RCC 7860 (cell line): Measurements from ENCODE around the gene HOXA2.
A peak's percentile ranks its signal among the peaks of the same experiment; 100 is the strongest.

ENCODE experiments used
- DNase-seq: peaks from one replicate; pipeline ENCODE4 v3.0.0-alpha.2; 2015; ENCODE audit warnings: low spot score
- FAIRE-seq: peaks from 2 replicates; lab custom pipeline; 2012; peaks lifted over from hg19 to GRCh38; lab: Jason Lieb, UNC

The HOXA2 gene

DNA sequence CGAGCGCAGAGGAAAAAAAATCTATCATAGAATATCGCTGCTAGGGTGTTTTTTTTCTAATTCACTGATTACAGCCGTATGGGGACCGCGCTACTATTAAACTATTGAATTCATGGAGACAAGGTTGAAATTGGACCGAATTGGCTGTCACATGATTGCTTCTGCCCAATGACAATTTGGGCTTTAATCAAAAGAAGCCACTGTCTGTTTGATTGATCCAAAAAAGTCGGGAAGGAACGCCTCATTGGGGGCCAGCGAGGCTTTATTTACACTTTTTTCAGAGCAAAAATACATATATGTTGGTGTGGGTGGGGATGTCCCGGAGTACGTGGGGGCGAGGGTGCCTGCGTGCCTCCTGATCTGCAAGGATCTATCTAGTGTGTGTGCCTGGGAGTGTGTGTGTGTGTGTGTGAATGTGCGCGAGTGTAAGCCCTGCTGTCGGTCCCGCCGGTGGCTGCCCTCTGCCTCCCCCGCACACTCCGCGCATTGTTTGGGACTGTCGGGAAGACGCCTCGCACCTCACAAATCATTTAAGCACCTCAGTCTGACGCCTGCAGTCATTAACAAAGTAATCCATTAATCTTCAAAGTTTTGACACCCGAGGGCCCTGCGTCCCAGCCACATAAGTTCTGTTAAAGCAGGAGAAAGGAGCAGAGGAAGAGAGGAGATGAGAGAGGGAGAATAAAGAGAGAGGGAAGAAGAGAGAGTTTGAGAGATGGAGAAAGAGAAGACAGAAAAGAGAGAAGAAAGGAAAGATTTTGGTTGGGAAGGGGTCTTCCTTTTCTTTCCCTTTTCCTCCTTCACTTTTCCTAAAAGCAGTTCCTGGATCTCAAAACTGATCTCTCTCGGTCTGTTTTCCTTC, at the start of gene HOXA2:
Gene HOXA2 (minus strand): TSS at position 103 of the 862 bp plus-strand sequence. CDS start 183 bp downstream, outside the sequence.
- peak; percentile 69 for DNase-seq
- FAIRE-seq: peak; percentile 70

DNA sequence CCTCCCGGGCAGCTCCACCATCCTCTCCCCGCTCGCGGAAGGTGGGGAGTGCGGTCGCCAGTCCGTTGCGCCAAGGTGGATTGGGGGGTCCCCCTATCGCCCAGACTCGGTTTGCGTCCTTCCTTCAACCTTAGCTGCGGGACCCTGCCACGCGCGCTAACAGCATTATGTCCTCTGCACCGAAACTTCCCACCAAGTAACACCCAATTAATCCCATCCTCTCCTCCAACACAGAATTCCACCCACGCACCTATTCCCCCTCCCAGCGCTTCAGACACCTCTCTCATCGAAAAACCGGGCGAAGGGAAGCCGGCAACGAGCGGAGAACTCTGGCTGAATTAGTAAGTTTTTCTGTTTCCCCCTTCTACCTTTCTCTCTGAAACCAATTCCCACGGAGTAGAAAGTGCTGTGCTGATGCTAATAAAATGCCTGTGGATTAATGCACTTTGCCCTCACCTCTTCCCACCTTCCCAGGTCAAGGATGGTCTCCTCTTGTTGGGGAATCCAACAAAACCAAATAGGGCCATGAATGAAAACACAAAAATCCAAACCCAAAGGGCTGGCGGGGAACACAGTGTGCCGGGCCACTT, 49.0 kb upstream of the HOXA2 start:
- no peak for DNase-seq

DNA sequence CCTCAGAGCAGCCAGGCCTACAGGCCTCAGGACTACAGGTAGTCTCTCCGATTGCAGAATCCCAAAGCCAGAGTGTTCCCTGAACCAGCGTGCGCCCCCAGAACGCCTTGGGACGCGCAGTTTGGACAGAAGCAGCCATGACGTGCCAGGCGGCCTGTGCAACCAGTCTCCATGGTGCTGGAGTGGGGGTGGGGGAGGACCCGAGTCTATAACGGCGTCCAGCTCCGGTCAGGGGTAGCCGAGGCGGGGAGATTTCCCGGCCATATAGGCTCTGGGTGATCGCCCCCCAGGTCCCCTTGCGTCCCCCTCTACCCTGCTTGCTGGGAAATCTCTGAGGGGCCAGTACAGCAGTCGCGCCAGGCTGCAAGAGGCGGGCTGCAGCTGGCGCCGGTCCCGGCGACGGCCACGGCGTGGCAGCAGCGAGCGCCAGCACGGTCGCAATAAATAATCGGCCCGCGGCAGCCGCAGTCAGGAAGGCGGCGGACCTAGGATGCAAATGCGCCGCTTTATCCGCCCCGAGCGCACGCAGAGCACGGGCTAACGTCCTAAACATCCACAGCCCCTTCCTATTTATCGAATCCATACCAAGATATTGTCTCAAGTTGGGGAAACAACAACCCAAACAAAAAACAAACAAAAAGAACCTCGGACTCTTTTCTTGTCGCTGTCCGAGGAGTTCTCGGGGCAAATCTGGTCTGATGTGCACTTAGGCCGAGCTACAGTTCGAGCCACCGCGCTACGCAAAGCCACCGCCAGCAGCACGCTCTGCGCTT, 48.3 kb upstream of the HOXA2 start:
- FAIRE-seq: no peak

More for the DNA sequence above, 49.0 kb upstream of the HOXA2 start:
- no peak for FAIRE-seq

DNA sequence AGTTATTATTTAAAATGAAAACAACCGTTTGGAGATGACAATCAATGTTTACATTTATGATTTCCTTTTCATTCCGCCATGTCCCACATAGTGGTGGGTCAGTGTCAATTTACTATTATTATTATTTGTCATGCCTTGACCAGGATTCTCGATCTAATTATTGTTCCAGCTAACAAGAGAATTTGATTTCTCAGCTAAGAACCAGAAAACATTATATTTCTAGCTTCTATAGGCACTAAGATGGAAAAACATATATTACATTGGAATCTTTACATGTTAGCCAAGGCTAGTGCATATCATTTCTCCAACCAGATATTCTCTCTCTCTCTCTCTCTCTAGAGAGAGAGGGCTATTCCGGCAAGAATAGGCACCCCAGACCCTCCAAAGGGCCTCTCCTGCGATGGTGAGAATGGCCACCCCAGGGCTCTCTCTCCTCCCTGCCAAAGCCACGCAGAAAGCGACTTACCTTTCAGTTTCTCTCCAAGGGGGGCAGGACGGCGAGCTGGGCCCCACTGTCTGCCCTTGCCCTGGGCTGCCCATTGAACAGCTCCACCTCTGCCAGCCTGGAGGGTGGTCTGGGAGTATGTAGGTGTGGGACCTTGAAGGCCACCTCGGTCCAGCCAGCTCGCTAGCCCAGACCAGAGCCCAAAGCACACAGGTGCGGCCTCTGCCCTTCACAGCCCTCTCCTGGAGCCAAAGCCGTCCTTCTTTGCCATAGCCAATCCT, 47.5 kb upstream of the HOXA2 start:
- DNase-seq: no peak
- peak; percentile 50 for FAIRE-seq

More for the DNA sequence above, 48.3 kb upstream of the HOXA2 start:
- DNase-seq: peak; percentile 62

DNA sequence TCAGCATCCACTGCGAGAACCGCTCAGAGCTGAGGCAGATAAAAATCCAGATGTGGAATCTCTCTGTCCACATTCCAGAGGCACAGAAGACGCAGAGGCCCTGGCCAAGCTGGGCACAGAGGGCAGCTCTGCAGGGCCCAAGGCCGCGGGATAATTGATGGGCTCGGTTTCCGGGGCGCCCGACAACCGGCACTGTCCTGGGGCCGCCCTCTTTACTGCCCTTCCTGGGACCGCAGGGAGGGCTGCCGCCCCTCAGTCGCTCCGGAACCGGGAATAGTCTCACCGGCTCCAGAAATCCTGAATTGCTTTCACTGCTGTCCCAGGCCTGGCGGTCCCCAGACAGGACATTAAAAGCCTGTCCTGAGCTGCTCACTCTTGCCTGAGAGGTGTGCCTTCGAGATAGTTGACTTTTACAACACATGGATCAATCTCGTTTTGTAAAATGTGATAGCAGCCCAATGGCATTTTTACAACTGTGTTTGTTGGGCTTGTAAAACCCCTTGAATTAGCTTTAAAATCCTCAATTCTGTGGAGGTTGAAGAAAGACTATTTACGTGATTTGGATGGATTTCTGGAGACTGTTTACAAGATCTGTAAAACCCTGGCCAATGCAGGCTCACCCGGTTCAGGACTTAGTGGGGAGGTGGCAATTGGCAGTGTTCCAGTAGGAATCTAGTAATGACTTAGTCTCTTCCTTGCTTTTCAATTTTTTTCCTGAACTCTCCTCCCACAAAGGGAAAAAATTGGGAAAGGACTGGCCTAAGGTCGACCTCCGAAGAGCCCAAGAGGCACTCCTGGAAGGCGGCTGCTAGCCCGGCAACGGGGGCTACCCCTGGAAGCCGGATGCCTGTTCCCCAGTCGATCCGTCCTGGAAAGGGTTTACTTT, 46.5 kb upstream of the HOXA2 start:
- peak; percentile 34 for DNase-seq
- peak; percentile 42 for FAIRE-seq

DNA sequence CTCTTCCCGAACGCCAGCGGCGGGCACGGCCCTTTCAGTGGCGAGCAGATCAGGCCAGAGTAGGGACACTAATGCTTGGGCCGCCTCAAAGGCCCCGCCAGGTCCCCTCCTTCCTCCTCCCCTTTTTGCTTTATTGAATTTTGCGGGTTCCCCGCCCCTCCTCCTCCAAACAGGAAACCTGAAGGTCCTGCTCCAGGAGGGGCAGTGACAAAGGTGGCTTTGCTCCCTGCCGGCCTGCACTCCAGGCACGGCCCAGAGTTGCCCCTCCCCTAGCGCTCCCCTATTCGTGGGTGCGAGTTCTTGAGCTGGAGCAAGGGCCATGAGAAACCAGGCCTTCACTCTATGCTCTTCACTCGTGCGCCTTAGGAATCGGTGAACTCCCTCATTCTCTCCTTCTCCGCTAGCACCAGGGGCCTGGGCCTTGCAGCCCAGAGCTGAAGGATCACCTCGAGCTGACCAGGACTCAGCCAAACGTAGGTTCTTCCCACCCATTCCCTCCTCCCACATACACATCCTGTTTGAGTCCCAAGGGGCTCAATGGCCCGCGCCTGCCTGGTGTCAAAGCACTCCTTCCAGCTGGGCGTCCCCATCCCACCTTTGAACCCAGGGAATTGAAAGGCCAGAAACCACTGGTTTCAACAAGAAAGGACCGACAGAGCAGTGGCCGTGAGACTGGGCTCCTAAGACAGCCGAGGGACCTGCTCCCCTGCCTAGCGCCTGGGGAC, 45.7 kb upstream of the HOXA2 start:
- DNase-seq: peak; percentile 68
- peak; percentile 81 for FAIRE-seq

DNA sequence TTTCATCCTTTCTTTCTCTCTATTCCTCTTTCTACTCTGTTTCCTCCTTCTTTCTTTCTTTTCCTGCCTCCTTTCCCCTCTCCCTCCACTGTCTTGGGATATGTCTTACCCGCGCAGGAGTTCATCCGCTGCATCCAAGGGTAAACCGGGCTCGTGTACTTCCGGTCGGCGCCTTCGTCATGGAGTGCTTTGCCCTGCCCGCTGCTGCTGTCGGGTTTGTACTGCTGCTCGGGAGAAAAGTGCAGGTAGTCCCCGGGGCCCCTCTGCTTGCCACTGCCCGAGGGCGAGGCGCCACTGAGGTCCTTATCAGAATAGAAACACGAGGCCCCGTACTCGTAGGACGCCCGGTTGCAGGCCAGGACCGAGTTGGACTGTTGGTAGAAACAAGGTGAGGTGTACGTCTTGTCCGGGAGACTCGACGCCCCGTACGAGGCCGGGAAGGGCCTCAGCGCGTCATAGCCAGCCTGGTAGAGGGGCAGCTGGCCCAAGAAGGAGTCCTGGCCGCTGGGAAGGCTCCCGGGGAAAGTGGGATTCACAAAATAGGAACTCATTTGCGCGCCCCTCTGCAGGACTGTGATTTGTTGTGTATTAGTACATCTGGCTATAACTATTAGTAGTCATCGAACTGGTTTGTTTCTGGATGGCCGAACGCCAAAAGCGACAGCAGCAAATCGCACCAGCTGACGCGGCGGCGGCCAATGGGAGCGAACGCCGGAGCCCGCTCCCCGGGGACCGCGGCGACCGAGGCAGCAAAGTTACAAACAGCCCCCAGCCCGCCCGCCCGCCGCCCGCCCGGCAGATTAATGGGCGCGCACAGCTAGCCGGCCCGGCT, 44.9 kb upstream of the HOXA2 start, which contains the start of gene HOXA6:
Gene HOXA6 (minus strand): TSS at position 576 of the 832 bp plus-strand sequence. CDS start 25 bp downstream, at position 551.
- FAIRE-seq (no peak), DNase-seq (no peak)

DNA sequence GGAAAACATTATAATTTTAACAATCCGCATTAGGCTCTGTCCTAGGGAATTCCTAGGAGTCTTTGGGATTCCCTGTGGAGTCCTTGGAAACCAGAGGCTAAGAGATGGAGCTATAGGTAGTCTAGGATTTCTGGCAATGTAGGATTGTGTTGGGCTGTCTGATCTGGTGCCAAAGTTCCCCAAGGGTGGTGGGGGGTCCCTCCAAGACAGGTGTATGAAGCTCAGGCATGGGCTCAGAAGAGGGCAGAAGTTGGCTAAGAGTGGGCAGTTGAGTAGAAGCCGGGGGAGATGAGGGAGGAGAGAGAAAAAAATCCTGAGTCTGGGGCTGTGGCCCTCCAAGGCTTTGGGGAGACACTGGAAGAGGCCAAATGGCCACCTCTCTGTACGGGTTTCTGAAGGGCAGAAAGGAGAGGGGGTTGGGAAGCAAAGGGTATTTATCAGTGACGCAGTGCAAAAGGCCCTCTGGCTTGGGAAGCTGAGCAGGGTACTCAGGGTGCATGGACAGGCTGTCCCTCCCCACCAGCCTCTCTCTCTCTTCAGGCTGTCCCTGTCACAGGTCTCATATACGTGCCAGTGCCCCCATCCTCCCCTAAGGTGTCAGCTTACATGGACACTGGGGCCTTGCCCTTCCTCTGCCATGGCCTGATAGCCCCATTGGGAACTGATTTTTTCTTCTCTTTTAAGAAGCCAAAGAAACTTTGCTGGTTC, 44.2 kb upstream of the HOXA2 start:
- DNase-seq (no peak), FAIRE-seq (no peak)

DNA sequence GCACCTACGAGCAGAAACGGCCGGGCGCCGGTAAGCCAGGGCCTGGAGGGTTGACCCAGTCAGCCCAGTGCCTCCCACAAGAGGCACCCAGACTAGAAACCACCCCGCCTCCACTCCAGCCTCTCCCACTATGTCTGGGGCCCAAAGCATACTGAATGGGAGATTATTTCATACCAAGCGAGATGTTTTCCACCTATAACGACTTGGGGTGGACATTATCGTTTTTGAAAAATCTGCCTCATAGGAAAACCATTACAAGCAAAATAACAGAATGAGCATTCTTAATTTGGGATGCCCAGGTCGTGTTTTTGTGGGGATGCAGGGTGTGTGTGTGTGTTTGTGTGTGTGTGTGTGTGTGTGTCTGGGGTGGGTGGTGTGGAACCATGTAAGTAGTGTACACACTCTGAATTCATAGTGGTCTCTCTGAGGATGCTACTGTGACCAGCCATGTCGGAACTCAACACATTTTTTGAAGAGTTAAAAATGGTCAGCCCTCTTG, 43.5 kb upstream of the HOXA2 start:
- FAIRE-seq: no peak
- DNase-seq: no peak

DNA sequence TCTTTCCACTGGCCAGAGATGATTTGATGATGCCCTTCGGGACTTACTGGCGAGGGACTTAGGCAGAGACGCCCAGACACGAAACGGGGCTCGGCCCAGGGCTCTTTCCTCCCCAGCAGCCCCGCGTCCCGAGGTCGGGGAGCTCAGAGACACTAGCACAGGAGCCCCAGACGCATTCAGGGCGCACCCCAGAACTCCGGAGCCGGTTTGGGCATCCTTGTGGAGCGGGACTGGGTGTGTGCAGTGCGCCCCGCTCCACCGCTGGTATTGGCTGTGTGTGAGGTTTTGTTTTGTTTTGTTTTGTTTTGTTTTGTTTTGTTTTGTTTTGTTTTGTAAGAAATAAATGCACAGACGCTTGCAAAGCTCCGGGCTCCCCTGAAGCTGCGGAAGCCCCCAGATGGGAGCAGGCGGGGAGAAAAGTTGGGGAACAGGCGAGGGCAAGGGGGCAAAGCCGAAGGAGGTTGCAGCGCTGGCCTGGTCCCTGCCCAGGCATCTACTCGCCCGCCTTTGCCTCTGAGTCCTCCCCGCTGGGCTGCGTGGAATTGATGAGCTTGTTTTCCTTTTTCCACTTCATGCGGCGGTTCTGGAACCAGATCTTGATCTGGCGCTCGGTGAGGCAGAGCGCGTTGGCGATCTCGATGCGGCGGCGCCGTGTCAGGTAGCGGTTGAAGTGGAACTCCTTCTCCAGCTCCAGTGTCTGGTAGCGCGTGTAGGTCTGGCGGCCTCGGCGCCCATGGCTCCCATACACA, 42.9 kb upstream of the HOXA2 start:
- FAIRE-seq (no peak), DNase-seq (no peak)

DNA sequence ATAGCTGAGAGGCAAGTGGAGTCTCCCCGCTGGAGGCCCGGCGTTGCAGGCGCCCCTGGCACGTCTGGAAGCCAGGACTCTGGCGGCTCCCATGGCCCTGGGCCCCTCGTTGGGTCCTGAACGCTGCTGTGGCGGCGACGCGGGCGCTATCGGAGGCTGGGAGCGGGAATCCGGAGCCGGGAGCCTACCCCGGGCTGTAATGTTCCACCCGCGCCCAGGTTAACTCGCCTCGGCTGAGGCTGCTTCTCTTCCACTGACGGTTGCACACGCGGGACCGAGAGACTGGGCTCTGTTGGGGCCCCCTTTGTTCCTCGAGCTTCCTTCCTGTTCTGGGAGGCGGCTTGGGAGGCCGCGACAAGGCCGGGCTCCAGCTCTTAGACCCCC, 42.3 kb upstream of the HOXA2 start:
- FAIRE-seq: no peak
- DNase-seq: no peak

DNA sequence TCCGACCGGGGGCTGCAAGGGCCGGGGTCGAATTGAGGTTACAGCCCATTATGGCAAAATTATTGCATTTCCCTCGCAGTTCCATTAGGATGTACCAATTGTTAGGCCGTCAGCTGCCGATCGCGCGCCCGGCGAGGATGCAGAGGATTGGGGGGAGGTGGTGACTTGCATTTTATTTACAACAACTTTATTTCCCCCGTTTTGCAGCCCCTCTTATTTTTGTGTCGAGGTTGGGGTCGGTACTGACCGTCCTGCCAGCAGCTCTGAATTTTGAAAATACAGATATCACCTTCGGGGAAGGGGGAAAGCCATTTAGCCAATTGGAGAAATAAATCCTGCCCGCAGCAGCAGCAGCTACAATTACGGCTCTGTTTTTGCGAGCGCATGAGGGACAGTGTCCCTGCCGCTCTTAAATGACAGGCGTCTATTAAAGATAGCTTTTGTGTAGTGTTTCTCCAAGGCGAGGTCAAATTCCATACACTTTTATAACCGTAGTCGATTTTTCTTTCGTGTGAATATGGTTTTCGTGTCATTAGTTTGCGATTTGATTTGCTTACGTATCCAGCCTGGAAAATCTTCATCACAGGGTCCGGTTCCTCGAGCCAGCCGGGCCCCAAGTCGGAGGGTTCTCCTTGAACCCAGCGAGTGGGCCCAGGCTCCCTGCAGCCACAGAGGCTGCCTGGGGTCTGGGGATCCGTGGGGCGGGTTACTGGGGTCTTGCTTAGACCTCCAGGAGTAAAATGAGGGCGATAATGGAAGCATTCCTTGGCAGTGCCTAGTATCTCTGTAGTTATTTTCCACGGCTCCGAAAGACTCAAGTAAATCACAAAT, 41.7 kb upstream of the HOXA2 start:
- FAIRE-seq (no peak), DNase-seq (no peak)

DNA sequence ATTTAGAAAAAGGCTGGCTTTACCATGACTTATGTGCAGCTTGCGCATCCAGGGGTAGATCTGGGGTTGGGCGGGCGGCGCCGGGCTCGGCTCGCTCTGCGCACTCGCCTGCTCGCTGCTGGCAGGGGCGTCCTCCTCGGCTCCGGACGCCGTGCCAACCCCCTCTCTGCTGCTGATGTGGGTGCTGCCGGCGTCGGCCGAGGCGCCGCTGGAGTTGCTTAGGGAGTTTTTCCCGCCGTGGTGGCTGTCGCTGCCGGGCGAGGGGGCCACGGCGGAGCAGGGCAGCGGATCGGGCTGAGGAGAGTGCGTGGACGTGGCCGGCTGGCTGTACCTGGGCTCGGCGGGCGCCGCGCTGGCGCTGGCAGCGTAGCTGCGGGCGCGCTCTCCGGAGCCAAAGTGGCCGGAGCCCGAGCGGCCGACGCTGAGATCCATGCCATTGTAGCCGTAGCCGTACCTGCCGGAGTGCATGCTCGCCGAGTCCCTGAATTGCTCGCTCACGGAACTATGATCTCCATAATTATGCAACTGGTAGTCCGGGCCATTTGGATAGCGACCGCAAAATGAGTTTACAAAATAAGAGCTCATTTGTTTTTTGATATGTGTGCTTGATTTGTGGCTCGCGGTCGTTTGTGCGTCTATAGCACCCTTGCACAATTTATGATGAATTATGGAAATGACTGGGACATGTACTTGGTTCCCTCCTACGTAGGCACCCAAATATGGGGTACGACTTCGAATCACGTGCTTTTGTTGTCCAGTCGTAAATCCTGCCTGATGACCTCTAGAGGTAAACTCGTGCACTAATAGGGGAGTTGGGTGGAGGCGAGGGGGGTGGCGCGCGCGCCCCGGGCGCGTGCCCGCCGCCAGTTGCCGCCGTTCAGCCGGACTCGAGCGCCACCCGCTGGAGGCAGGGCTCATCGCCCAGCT, 40.8 kb upstream of the HOXA2 start, which contains the start of gene HOXA5:
Gene HOXA5 (minus strand): TSS at position 659 of the 927 bp plus-strand sequence. CDS start 74 bp downstream, at position 585.
- peak; percentile 84 for FAIRE-seq

DNA sequence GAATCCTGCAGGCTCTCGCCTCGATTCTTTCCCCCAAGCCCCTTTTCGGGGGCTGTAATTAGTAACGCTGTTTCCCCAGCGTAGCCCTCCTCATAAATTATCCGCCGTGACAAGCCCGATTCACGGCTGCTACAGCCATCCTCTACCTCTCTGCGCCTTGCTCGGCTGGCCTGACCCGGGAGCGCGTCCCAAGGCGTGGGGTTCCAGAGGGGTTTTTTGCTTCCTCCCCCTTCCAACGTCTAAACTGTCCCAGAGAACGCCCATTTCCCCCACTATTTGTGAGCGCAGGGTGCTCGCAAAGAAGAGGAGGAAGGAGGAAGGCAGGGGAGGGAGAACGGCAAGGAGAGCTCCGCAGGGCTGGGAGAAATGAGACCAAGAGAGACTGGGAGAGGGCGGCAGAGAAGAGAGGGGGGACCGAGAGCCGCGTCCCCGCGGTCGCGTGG, 40.1 kb upstream of the HOXA2 start:
- DNase-seq: no peak
- no peak for FAIRE-seq

More for the DNA sequence above, 40.8 kb upstream of the HOXA2 start, which contains the start of gene HOXA5:
- peak; percentile 94 for DNase-seq
